ENCODE results near the gene SYNJ2BP.
A peak's percentile ranks its signal among the peaks of the same experiment; 100 is the strongest.
"Not testable (repeated sequence)": the region's sequence is repeated elsewhere in the genome, so short reads cannot be mapped to it uniquely, and the experiment has no call there.

The SYNJ2BP gene

GRCh38 chr14:70416725-70417349 is at the start of gene SYNJ2BP:
TSS of gene SYNJ2BP (minus strand) at chr14:70417090. CDS start at chr14:70416963, 127 bp downstream.
- peak; percentile 42 for DNase-seq

- DNase-seq = no peak
Measured at GRCh38 chr14:70454731-70455130, 37.8 kb upstream of the SYNJ2BP start.

GRCh38 chr14:70451874-70452273 is 35.0 kb upstream of the SYNJ2BP start, which contains the start of gene ADAM21:
TSS of gene ADAM21 (plus strand) at chr14:70452174. CDS start at chr14:70457500, 5,326 bp downstream.
- no peak for DNase-seq

- DNase-seq = no peak
Measured at GRCh38 chr14:70448633-70449340, 31.9 kb upstream of the SYNJ2BP start.

- DNase-seq = no peak
Measured at GRCh38 chr14:70442750-70443149, 25.9 kb upstream of the SYNJ2BP start.

GRCh38 chr14:70441641-70442040 is 24.8 kb upstream of the SYNJ2BP start:
- DNase-seq = no peak

GRCh38 chr14:70436867-70437266 is 20.0 kb upstream of the SYNJ2BP start:
- no peak for DNase-seq

- DNase-seq = not testable (repeated sequence)
Measured at GRCh38 chr14:70426555-70426954, 9.7 kb upstream of the SYNJ2BP start.

GRCh38 chr14:70425354-70425753 is 8.5 kb upstream of the SYNJ2BP start:
- no peak for DNase-seq

- no peak for DNase-seq
Measured at GRCh38 chr14:70422538-70422937, 5.6 kb upstream of the SYNJ2BP start.

- DNase-seq = not testable (repeated sequence)
Measured at GRCh38 chr14:70419270-70419931, 2.5 kb upstream of the SYNJ2BP start.

GRCh38 chr14:70416338-70416724 is 559 bp downstream of the SYNJ2BP start:
- no peak for DNase-seq

- no peak for DNase-seq
Measured at GRCh38 chr14:70415788-70416187, 1.1 kb downstream of the SYNJ2BP start.

- no peak for DNase-seq
Measured at GRCh38 chr14:70407621-70408020, 9.3 kb downstream of the SYNJ2BP start.

GRCh38 chr14:70406216-70406615 is 10.7 kb downstream of the SYNJ2BP start:
- DNase-seq = not testable (repeated sequence)

- DNase-seq = not testable (repeated sequence)
Measured at GRCh38 chr14:70403335-70403734, 13.6 kb downstream of the SYNJ2BP start.

- no peak for DNase-seq
Measured at GRCh38 chr14:70401643-70402042, 15.2 kb downstream of the SYNJ2BP start.

GRCh38 chr14:70398706-70399431 is 18.0 kb downstream of the SYNJ2BP start:
- DNase-seq = no peak

- DNase-seq = no peak
Measured at GRCh38 chr14:70398280-70398679, 18.6 kb downstream of the SYNJ2BP start.

GRCh38 chr14:70397746-70398145 is 19.1 kb downstream of the SYNJ2BP start:
- no peak for DNase-seq

GRCh38 chr14:70394674-70395306 is 22.1 kb downstream of the SYNJ2BP start:
- no peak for DNase-seq

GRCh38 chr14:70392676-70393075 is 24.2 kb downstream of the SYNJ2BP start:
- DNase-seq = no peak

Measured in activated CD4-positive, alpha-beta T cell treated with anti-CD3 and anti-CD28 coated beads for 1 hour (primary cell).